ENCODE results near the gene KIF1C.

DNA sequence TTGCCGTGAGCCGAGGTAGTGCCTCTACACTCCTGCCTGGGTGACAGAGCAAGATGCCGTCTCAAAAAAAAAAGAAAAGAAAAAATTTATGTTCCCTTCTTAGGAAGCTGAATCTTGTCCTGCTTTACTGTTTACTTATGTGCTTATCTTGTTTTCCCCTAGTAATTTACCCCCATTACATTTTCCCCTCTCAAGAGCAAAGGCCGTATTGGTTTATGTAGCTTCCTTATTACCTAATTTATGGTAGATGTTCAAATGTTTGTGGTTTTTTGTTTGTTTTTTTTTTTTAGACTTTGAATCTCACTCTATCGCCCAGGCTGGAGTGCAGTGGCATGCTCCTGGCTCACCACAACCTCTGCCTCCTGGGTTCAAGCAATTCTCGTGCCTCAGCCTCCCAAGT, 47.7 kb downstream of the KIF1C start:
- TF ChIP-seq, protein P1, sequence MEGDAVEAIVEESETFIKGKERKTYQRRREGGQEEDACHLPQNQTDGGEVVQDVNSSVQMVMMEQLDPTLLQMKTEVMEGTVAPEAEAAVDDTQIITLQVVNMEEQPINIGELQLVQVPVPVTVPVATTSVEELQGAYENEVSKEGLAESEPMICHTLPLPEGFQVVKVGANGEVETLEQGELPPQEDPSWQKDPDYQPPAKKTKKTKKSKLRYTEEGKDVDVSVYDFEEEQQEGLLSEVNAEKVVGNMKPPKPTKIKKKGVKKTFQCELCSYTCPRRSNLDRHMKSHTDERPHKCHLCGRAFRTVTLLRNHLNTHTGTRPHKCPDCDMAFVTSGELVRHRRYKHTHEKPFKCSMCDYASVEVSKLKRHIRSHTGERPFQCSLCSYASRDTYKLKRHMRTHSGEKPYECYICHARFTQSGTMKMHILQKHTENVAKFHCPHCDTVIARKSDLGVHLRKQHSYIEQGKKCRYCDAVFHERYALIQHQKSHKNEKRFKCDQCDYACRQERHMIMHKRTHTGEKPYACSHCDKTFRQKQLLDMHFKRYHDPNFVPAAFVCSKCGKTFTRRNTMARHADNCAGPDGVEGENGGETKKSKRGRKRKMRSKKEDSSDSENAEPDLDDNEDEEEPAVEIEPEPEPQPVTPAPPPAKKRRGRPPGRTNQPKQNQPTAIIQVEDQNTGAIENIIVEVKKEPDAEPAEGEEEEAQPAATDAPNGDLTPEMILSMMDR (conservative IDR thresholded peaks at IDR 0.05): no peak
- TF ChIP-seq ZFX (IDR thresholded peaks at IDR 0.05): no peak

All from C4-2B (cell line).